ENCODE results near the gene ARHGDIB. TPM values are rescaled to one million over a fixed set of nuclear protein-coding genes. Genes with fewer than 3 reads are reported as not detected.

ARHGDIB gene
- total RNA-seq, 4 donors from 2014 or later, result 20.6 to 88.6 (median 44.0) TPM

DNA sequence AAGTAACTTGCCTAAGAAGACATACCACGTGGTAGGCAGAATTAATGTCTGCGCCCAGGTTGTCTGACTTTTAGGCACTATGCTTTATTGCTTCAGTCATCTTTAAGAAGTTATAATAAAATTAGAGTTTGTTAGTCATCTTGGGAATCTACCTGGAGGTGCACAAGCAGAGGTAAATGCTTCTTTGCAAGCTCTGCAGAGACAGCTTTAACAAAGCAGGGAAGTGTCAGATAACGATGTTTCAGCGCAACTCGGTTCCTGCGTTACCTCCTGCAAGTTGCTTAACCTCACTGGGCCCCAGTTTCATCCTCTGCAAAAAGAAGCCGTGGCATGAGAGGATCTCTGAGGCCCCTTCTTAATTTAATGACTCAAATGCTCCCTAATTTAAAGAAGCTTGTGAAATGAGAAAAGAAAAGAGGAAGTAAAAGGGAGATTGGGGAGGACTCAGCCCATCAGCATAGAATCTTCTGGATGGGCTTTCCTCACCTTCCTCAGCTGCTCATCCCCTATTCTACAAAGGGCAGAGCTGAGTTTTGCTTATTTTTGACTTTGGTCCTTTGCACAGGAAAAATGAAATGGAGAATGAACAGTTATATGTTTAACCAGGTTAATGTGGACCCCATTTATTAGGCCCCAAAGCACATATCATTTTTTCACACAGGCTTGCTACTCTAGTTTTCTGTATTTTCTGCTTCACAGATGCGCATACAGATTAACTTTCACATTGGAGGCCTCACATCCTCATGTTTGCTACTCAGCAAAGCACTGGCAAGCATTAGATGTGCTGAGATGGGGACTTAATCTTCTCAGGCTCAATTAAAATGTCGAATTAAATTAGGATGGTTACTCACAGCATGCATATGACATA is 5.1 kb downstream of the ARHGDIB start:
- intact Hi-C loops (cut with DNase I; ENCODE audit: low total_unique reads) (no loop called here), in situ Hi-C loops (cut with MboI; ENCODE audit: low sequenced_read_pairs in 4 of 4) (no loop called here)
- no peaks in the 10 kb centered on the region for H3K9me3 ChIP-seq
- no peak for ATAC-seq
- no peaks in the 10 kb centered on the region for H3K36me3 ChIP-seq
- no peak overlapping the region for H3K4me3 ChIP-seq
- peak overlapping the region; percentile 31 to 72 (median 69) for H3K27ac ChIP-seq
- DNase-seq, result no peak
- TF ChIP-seq, protein P1, sequence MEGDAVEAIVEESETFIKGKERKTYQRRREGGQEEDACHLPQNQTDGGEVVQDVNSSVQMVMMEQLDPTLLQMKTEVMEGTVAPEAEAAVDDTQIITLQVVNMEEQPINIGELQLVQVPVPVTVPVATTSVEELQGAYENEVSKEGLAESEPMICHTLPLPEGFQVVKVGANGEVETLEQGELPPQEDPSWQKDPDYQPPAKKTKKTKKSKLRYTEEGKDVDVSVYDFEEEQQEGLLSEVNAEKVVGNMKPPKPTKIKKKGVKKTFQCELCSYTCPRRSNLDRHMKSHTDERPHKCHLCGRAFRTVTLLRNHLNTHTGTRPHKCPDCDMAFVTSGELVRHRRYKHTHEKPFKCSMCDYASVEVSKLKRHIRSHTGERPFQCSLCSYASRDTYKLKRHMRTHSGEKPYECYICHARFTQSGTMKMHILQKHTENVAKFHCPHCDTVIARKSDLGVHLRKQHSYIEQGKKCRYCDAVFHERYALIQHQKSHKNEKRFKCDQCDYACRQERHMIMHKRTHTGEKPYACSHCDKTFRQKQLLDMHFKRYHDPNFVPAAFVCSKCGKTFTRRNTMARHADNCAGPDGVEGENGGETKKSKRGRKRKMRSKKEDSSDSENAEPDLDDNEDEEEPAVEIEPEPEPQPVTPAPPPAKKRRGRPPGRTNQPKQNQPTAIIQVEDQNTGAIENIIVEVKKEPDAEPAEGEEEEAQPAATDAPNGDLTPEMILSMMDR (IDR thresholded peaks at IDR 0.05 in 4 of 5, conservative IDR thresholded peaks at IDR 0.05 in 1 of 5), result no peak
- no peak for TF ChIP-seq POLR2A (IDR thresholded peaks at IDR 0.05)
- H3K27me3 ChIP-seq, result no peaks in the 10 kb centered on the region
- H3K4me1 ChIP-seq, result peaks cover 5 to 13% of the 10 kb centered on the region in 2 donors

DNA sequence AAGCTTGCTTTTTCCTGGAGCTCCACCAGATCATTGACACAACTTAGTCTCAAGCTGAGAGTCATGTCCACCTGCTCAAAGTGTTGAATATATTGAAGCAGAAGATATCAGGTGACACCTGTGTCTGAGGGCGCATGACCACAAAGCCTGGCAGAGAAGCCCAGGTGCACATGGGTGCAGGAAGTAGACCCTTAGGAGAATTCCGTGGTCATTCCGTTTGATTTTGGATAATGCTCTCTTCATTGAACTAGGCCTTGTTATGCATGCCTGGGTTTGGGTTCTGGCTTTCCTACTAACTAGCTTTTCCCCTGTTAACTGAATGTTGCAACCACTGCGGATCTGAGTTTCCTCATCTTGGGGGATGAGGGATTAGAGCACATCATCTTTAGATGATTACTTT is 7.1 kb downstream of the ARHGDIB start:
- ATAC-seq (no peak), DNase-seq (no peak)
- Histone ChIP-seq H3K4me3 (no peak overlapping the region), H3K9me3 (no peaks in the 10 kb centered on the region), H3K36me3 (no peaks in the 10 kb centered on the region), H3K4me1 (peaks cover 5 to 14% of the 10 kb centered on the region in 2 donors), H3K27ac (peak overlapping the region; percentile 59 to 72 (median 68)), H3K27me3 (no peaks in the 10 kb centered on the region)
- in situ Hi-C loops (cut with MboI; ENCODE audit: low sequenced_read_pairs in 4 of 4), result no loop called here
- TF ChIP-seq, protein P1 (IDR thresholded peaks at IDR 0.05 in 4 of 5, conservative IDR thresholded peaks at IDR 0.05 in 1 of 5), result no peak
- no peak for TF ChIP-seq POLR2A (IDR thresholded peaks at IDR 0.05)
- intact Hi-C loops (cut with DNase I; ENCODE audit: low total_unique reads), result loop anchor here (5.0 kb wide), 1 partner anchor 52 kb away; no protein-coding TSS in a partner anchor

DNA sequence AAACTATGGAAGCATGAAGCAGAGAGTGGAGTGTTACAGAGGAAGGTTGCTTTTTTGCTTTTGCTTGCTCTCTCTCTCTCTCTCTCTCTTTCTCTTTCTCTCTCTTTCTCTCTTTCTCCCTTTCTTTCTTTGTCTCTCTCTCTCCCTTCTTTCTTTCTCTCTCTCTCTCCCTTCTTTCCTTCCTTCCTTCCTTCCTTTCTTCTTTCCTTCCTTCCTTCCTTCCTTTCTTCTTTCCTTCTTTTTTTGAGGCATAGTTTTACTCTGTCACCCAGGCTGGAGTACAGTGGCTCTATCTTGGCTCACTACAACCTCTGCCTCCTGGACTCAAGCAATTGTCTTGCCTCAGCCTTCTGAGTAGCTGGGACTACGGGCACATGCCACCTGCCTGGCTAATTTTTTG is 7.6 kb downstream of the ARHGDIB start:
- peaks cover 7 to 18% of the 10 kb centered on the region in 2 donors for H3K4me1 ChIP-seq
- TF ChIP-seq, protein P1 (IDR thresholded peaks at IDR 0.05 in 4 of 5, conservative IDR thresholded peaks at IDR 0.05 in 1 of 5), result no peak
- DNase-seq, result no peak
- intact Hi-C loops (cut with DNase I; ENCODE audit: low total_unique reads), result loop anchor here (5.0 kb wide), 1 partner anchor 51 kb away; no protein-coding TSS in a partner anchor
- in situ Hi-C loops (cut with MboI; ENCODE audit: low sequenced_read_pairs in 4 of 4), result no loop called here
- no peaks in the 10 kb centered on the region for H3K9me3 ChIP-seq
- ATAC-seq, result no peak
- no peak overlapping the region for H3K4me3 ChIP-seq
- H3K36me3 ChIP-seq, result no peaks in the 10 kb centered on the region
- H3K27ac ChIP-seq, result peak overlapping the region; percentile 59 to 72 (median 68)
- no peaks in the 10 kb centered on the region for H3K27me3 ChIP-seq

DNA sequence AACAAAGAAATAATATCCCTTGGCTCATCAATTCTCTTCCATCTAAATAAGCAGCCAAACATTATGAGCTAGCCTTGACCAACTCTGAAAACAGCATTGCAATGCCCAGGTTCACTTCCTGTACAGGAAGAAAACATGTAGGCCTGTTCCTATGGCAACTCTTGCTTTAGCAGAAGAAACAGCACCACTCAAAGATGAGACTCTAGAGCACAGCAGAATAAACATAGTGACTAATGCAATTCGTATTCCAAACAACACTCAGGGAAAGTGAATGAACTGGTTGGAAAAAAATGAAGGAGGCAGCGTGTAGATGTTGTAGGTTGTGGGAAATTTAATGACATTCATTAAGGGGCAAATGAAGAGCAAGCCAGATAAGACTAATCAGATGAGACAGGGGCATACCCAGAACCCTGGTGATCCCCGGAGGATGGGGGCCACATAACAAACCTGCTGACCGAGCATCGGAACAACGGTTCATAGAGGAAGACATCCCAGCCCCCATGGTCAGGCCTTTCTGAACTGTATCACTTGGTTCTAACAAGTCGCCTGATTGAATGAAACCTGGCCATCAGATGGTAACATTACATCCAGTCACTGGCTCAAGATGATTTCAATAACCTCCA is 9.0 kb downstream of the ARHGDIB start:
- Histone ChIP-seq H3K4me1 (peaks cover 7 to 24% of the 10 kb centered on the region in 2 donors), H3K27ac (peak overlapping the region; percentile 59 to 72 (median 68)), H3K4me3 (no peak overlapping the region), H3K36me3 (no peaks in the 10 kb centered on the region), H3K27me3 (no peaks in the 10 kb centered on the region), H3K9me3 (no peaks in the 10 kb centered on the region)
- intact Hi-C loops (cut with DNase I; ENCODE audit: low total_unique reads), result loop anchor here (5.0 kb wide), 1 partner anchor 50 kb away; no protein-coding TSS in a partner anchor
- no peak for DNase-seq
- TF ChIP-seq, protein P1 (IDR thresholded peaks at IDR 0.05 in 4 of 5, conservative IDR thresholded peaks at IDR 0.05 in 1 of 5), result no peak
- no peak for TF ChIP-seq POLR2A (IDR thresholded peaks at IDR 0.05)
- peak; percentile 63 to 68 for ATAC-seq
- in situ Hi-C loops (cut with MboI; ENCODE audit: low sequenced_read_pairs in 4 of 4), result no loop called here

Data from gastrocnemius medialis (tissue), 4 donors.